GM19455 (cell line): ENCODE data around the gene FAM20C.
"Not testable (repeated sequence)": the region's sequence is repeated elsewhere in the genome, so short reads cannot be mapped to it uniquely, and the experiment has no call there.

Experiments
- ATAC-seq: cut with Tn5 transposase; IDR thresholded peaks from one replicate; pipeline ENCODE4 v1.9.1; 2021; ENCODE audit not compliant: unreplicated experiment

Gene FAM20C

GRCh38 chr7:289209-289755, 96.9 kb downstream of the FAM20C start:
- ATAC-seq: no peak

GRCh38 chr7:289756-290553, 97.6 kb downstream of the FAM20C start, which contains the start of gene FOXL3:
Gene FOXL3 (plus strand): TSS chr7:290170. CDS start chr7:290170, 0 bp downstream.
- ATAC-seq: no peak

- no peak for ATAC-seq
Measured at GRCh38 chr7:290554-291372, 98.4 kb downstream of the FAM20C start.

GRCh38 chr7:291373-292092, 99.2 kb downstream of the FAM20C start:
- no peak for ATAC-seq

- no peak for ATAC-seq
Measured at GRCh38 chr7:292226-292625, 99.9 kb downstream of the FAM20C start.

GRCh38 chr7:292826-293225, 100.5 kb downstream of the FAM20C start:
- no peak for ATAC-seq

GRCh38 chr7:293681-294439, 101.5 kb downstream of the FAM20C start:
- no peak for ATAC-seq

- no peak for ATAC-seq
Measured at GRCh38 chr7:294440-295154, 102.2 kb downstream of the FAM20C start.

- no peak for ATAC-seq
Measured at GRCh38 chr7:295155-296154, 103.1 kb downstream of the FAM20C start.

- ATAC-seq: no peak
Measured at GRCh38 chr7:296373-296945, 104.1 kb downstream of the FAM20C start.

- not testable (repeated sequence) for ATAC-seq
Measured at GRCh38 chr7:297141-297540, 104.8 kb downstream of the FAM20C start.

- no peak for ATAC-seq
Measured at GRCh38 chr7:297611-298374, 105.4 kb downstream of the FAM20C start.

GRCh38 chr7:298375-298702, 106.0 kb downstream of the FAM20C start:
- ATAC-seq: no peak

GRCh38 chr7:298743-299142, 106.4 kb downstream of the FAM20C start:
- ATAC-seq: no peak

- ATAC-seq: no peak
Measured at GRCh38 chr7:299169-299568, 106.8 kb downstream of the FAM20C start.

- no peak for ATAC-seq
Measured at GRCh38 chr7:299628-300027, 107.3 kb downstream of the FAM20C start.

GRCh38 chr7:300048-300447, 107.7 kb downstream of the FAM20C start:
- no peak for ATAC-seq
